ENCODE results near the gene FAR2. TPM values are rescaled to one million over a fixed set of nuclear protein-coding genes. Genes with fewer than 3 reads are reported as not detected.
"Not testable (repeated sequence)": the region's sequence is repeated elsewhere in the genome, so short reads cannot be mapped to it uniquely, and the experiment has no call there.

The FAR2 gene
- total RNA-seq (2014; rRNA removed; shearing (Covaris generic)): 16.1 and 16.2 TPM in 2 replicates

DNA sequence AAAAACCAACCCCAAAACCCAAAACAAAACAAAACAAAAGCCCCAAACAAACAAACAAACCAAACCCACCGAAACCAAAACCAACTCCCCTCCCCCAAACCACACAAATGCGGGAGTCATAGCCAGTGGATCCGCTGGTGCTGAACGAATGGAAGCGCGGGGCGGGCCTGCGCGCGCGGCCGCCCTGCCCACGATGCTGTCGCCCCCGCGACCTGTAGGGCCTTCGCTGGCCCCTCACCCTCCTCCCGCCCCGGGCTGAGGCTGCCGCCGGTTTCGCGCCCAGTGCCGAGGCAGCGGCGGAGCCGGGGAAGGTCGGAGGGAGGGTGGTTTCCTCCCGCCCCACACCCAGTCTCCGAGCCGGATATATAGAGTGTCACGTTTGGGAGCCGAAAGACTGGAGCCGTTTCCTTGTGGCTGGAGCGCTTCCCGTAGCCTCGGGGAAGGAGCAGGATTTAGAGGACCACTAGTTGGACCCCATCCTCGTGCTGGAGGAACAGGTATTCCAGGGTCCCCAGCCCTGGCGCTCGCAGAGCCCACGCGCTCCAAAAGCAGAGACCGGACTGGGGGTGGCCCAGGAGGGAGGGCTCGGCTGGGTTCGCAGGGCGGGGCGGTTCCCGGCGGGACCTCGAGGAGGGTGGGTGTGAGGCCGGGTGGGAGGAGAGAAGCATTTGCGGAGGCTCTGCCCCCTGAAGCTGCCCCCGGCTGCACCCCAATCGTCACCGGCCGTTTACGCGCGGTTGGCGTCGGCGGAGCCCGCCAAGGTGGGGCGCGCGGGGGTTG is at the start of gene FAR2:
TSS of gene FAR2 (plus strand) at position 368 of the 780 bp plus-strand sequence. CDS start 121,172 bp downstream, outside the sequence.
- peak; percentile 86 for DNase-seq
- peak within 1 kb of the TSS; percentile 68 for H3K4me3 ChIP-seq (ENCODE audit: insufficient read depth, low read depth, low read length)
- H3K36me3 ChIP-seq (replicated peaks; ENCODE audit: control insufficient read depth, insufficient read depth, low read length): no peaks in the 10 kb centered on the region
- H3K27me3 ChIP-seq (ENCODE audit: control insufficient read depth, insufficient read depth, low read length): peaks cover 11% of the 10 kb centered on the region

DNA sequence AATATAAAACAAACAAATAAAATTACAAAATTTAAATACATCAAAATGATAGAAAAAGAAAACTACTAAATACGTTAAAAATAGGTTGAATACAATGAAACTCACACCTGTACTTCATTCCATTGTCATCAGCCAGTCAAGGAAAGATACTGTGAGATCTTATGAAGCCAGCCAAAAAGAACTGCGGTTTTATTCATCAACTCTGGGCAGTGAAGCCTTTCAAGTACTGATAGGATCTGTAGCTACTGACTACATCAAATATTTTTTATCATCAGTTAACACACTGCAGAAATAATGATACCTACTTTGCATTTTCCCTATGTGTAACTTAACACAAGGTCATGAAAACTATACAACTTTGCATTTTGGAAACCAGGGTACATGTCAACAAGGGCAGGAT is 46.3 kb upstream of the FAR2 start:
- Histone ChIP-seq H3K27me3 (ENCODE audit: control insufficient read depth, insufficient read depth, low read length) (no peaks in the 10 kb centered on the region), H3K4me3 (ENCODE audit: insufficient read depth, low read depth, low read length) (no peak overlapping the region), H3K36me3 (replicated peaks; ENCODE audit: control insufficient read depth, insufficient read depth, low read length) (no peaks in the 10 kb centered on the region)
- no peak for DNase-seq

DNA sequence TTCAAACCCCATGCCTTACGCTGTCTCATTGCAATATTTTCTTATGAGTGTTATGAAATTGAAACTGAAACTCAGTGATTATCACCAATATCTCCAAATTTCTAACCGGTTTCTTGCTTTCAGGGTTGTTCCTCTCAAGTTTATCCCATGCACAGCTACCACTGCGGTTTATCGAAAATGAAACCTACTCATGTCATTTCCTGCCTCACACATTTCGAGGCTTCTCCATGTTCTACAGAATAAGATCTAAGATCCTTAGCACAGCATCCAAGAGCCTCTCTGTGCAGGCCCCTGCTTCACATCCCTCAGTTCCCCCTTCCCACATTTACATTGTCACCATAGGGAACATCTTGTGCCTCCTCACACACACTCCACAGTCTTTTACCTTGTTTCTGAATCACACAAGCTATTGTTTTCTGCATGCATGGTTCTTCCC is 45.5 kb upstream of the FAR2 start:
- Histone ChIP-seq H3K27me3 (ENCODE audit: control insufficient read depth, insufficient read depth, low read length) (no peaks in the 10 kb centered on the region), H3K36me3 (replicated peaks; ENCODE audit: control insufficient read depth, insufficient read depth, low read length) (no peaks in the 10 kb centered on the region), H3K4me3 (ENCODE audit: insufficient read depth, low read depth, low read length) (no peak overlapping the region)
- no peak for DNase-seq

DNA sequence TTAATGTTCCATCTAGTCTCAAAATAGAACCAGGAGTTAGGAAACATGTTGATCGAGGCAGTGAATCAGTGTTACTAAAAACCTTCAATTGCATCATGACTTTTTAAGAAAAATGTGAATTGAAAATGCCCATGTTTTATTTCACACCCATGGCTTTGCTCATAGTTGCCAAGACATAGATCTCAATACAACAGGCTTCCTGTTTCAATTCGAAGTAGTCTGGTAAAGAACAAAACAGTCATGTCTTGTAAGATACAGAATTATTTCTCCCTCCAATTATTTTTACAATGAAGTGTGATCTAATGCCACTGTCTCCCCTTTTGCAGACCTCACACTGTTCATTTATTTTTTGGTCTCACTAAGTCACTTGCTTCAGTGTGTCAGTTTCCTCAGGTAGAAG is 44.6 kb upstream of the FAR2 start:
- no peak for DNase-seq
- H3K27me3 ChIP-seq (ENCODE audit: control insufficient read depth, insufficient read depth, low read length): no peaks in the 10 kb centered on the region
- H3K4me3 ChIP-seq (ENCODE audit: insufficient read depth, low read depth, low read length): no peak overlapping the region
- H3K36me3 ChIP-seq (replicated peaks; ENCODE audit: control insufficient read depth, insufficient read depth, low read length): no peaks in the 10 kb centered on the region

DNA sequence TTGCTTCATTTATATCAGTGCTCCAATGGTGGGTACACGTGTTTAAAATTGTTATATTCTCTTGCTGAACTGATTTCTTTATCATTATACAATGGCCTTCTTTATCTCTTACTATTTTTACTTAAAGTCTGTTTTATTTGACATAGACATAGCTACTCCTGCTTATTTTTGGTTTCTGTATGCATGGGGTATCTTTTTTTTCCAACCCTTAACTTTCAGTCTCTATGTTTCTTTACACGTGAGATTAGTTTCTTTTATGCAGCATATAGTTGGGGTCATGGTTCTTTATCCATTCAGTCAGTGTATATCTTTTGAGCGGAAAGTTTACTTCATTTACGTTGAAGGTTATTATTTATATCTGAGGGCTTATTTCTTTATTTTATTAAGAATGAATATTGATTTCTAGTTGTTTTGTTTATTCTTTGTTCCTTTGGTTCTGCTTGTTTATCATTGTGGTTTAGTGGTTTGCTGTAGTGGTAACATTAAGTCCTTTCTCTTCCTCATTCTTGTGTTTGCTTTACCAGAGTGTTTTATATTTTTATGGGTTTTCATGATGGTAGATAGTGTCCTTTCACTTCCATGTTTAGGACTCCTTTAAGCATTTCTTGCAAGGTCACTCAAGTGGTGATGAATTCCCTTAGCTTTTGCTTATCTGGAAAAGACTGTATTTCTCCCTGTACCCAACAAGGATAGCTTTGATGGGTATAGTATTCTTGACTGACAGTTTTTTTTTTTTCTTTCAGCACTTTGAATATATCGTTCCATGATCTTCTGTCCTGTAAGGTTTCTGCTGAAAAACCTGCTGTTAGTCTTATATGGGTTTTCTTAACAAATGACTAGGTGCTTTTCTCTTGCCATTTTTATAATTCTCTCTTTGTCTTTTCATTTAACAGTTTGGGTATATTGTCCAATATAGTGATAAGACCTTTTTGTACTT is 38.3 kb upstream of the FAR2 start:
- Histone ChIP-seq H3K27me3 (ENCODE audit: control insufficient read depth, insufficient read depth, low read length) (no peaks in the 10 kb centered on the region), H3K4me3 (ENCODE audit: insufficient read depth, low read depth, low read length) (no peak overlapping the region), H3K36me3 (replicated peaks; ENCODE audit: control insufficient read depth, insufficient read depth, low read length) (no peaks in the 10 kb centered on the region)
- DNase-seq: no peak

DNA sequence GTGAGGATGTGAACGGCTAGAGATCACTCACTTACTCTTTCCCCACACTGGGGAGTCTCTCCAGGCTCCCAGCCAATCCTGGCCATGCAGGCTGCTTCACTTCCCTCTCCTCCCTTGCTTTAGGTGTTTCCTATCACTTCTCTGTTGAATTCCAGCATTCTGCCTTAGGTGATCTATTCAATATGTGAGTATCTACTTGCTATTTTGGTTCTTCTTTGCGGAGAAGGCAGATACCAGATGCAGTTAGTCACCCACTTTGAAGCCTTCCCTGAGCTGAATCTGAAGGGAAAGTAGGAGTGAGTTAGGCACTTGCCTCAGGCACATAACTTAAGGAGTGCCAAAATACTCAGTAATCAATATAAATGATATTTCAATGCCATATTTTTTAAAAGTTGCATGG is 36.0 kb upstream of the FAR2 start:
- Histone ChIP-seq H3K4me3 (ENCODE audit: insufficient read depth, low read depth, low read length) (no peak overlapping the region), H3K36me3 (replicated peaks; ENCODE audit: control insufficient read depth, insufficient read depth, low read length) (no peaks in the 10 kb centered on the region), H3K27me3 (ENCODE audit: control insufficient read depth, insufficient read depth, low read length) (no peaks in the 10 kb centered on the region)
- no peak for DNase-seq

DNA sequence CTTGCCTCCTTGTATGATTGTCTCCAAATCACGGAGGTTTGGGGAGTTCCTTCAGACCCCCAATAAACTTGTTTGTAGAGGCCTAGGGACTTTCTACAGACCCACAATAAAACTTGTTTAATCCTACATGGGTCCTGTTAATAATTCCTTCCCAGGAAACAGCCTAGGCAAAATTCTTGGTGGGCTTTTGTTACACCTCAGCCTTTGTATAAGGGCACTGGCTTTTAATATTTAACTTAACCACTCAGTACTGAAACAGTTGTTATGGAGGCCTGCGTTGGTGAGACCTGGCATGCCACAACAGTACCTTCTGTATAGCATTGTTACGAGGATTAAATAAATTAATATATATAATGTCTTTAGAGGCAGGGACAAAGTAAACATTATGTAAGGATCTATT is 32.7 kb upstream of the FAR2 start:
- Histone ChIP-seq H3K27me3 (ENCODE audit: control insufficient read depth, insufficient read depth, low read length) (no peaks in the 10 kb centered on the region), H3K4me3 (ENCODE audit: insufficient read depth, low read depth, low read length) (no peak overlapping the region), H3K36me3 (replicated peaks; ENCODE audit: control insufficient read depth, insufficient read depth, low read length) (no peaks in the 10 kb centered on the region)
- DNase-seq: no peak

DNA sequence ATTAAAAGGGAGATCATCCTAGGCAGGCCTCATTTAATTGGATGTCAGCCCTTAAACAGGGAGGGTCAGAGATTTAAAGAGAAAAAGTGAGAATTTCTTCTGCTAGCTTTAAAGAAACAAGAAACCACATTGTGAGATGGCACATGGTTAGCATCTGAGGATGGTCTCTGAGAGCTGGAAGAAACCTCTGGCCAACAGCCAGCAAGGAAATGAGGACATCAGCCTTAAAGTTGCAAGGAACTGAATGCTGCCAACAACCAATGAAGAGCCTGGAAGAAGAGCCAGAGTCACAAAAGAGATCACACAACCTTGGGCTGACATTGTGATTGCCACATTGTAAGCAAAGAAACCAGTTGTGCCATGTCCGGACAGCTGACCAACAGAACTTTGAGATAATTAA is 17.5 kb upstream of the FAR2 start:
- no peak for DNase-seq
- Histone ChIP-seq H3K4me3 (ENCODE audit: insufficient read depth, low read depth, low read length) (no peak overlapping the region), H3K36me3 (replicated peaks; ENCODE audit: control insufficient read depth, insufficient read depth, low read length) (no peaks in the 10 kb centered on the region), H3K27me3 (ENCODE audit: control insufficient read depth, insufficient read depth, low read length) (no peaks in the 10 kb centered on the region)

DNA sequence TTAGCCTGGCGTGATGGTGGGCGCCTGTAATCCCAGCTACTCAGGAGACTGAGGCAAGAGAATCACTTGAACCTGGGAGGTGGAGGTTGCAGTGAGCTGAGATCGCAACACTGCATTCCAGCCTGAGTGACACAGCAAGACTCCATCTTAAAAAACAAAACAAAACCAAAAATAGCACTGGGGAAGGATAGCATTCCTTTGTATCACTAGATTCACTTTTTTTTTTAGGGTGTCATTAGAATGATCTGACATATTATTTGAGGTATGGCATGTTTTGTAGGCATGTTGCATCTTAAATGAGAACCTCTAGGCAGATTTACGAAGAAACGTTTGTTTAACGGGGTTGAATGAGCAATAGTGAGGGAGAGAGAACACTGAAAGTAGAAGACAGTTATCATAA is 16.8 kb upstream of the FAR2 start:
- no peak overlapping the region for H3K4me3 ChIP-seq (ENCODE audit: insufficient read depth, low read depth, low read length)
- DNase-seq: no peak
- no peaks in the 10 kb centered on the region for H3K27me3 ChIP-seq (ENCODE audit: control insufficient read depth, insufficient read depth, low read length)
- no peaks in the 10 kb centered on the region for H3K36me3 ChIP-seq (replicated peaks; ENCODE audit: control insufficient read depth, insufficient read depth, low read length)

DNA sequence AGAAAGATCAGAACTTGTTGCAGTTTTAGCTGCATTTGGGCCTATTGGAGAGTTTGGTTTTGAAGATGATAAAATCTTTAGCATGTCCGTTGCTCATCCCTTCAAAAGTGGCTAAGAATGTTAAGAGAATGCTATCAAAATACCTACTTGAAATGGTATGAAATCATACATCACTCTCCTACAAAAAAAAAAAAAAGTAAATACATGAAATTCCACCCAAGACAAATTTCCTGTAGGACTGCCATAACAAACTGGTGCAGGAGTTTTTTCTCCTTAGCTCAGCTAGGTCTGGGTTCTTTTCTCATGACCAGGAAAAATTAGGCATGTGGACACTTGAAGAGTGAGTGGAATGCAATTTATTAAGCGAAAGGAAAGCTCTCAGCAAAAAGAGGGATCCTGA is 15.9 kb upstream of the FAR2 start:
- no peak overlapping the region for H3K4me3 ChIP-seq (ENCODE audit: insufficient read depth, low read depth, low read length)
- H3K27me3 ChIP-seq (ENCODE audit: control insufficient read depth, insufficient read depth, low read length): no peaks in the 10 kb centered on the region
- DNase-seq: no peak
- H3K36me3 ChIP-seq (replicated peaks; ENCODE audit: control insufficient read depth, insufficient read depth, low read length): no peaks in the 10 kb centered on the region

DNA sequence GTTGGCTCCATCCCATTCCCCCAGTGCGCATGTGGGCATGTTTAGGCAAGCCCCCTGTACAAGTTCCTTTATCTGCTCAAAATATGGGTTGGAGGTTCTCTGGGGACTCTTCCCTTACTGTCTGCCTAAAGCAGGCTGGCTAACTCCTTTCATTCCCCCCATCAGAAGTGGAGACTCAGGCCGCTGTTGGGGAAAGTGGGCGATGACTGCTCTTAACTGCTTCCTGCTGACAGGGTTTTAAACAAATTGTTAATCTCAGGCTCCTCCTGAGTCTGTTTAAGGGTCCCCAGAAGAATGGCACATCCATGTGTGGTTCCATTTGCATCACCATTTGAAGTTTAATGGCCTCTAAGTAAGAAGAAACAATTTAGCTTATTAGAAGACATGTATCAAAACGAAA is 15.4 kb upstream of the FAR2 start:
- no peaks in the 10 kb centered on the region for H3K27me3 ChIP-seq (ENCODE audit: control insufficient read depth, insufficient read depth, low read length)
- no peak for DNase-seq
- no peak overlapping the region for H3K4me3 ChIP-seq (ENCODE audit: insufficient read depth, low read depth, low read length)
- no peaks in the 10 kb centered on the region for H3K36me3 ChIP-seq (replicated peaks; ENCODE audit: control insufficient read depth, insufficient read depth, low read length)

DNA sequence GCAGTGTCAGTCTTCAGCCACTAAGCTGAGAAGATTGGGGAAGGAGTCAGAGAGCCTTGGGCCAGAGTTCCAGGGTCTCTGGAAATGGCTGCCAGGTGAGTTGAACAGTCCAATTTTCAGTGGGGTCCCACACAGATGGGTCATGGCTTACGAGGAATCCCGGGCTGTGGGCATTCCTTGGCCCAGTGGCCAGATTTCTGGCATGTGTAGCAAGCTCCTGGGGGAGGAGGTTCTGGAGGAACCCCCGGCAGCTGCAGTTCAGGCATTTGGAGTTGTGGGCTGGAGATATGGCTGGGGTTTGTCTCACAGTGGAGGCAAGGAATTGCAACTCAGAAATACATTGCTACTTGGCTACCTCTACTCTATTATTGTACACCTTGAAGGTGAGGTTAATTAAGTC is 10.8 kb upstream of the FAR2 start:
- not testable (repeated sequence) for H3K4me3 ChIP-seq (ENCODE audit: insufficient read depth, low read depth, low read length); H3K36me3 ChIP-seq (replicated peaks; ENCODE audit: control insufficient read depth, insufficient read depth, low read length); H3K27me3 ChIP-seq (ENCODE audit: control insufficient read depth, insufficient read depth, low read length); DNase-seq

DNA sequence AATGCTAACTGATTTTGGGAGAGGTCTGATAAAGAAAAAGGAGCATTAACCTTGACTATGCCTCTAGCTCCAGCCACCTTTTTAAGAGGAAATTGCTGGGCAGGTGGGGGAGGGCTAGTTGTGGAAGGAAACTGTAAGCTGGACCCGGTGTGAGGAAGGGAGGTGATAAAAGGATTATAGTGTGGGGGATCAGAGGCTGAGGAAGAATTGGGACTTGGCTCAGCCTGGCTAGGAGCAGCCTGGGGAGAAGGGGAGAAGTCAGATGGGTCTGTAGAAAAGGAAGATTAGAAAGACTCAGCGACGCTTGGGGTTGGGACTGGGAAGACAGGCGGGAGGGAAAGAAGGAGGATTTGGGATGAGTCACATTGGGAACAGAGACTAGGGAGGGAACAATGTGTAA is 10.2 kb upstream of the FAR2 start:
- H3K27me3 ChIP-seq (ENCODE audit: control insufficient read depth, insufficient read depth, low read length); H3K4me3 ChIP-seq (ENCODE audit: insufficient read depth, low read depth, low read length); DNase-seq; H3K36me3 ChIP-seq (replicated peaks; ENCODE audit: control insufficient read depth, insufficient read depth, low read length): not testable (repeated sequence)

DNA sequence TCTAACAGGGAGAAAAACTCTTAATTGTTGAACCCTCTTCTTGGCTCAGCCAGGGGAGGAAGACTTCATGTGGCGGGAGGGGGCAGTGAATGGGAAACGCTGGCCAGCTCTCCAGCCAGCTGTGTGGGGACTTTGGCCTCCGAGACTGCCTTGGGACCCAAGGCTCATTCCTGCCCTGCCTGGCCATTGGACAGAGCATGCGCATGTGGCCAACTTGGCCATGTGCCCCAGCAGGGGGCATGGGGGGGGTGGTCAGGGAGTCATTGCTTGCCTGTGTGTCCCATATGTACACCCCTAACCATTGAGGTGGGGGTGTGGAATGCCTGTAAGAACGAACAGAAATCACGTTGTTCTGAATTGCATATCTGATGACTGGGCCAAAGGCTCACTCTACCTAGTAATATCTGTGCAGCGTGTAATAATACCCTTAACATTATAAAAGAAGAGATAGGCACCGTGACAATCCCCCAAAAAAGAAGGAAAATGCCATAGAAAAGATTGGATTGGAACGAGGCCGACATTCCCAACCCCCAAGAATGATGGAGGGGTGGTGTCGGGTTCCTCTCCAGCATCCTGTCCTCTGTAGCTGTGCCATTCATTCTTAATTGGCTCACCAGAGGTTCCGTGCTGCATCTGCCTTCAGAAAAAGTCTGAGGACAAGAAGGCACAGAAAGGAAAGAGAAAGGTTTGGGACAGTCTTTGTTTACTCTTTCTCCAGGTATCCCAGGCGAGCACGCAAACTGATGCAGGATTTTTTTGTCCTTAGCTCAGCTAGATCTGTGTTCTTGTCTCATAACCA is 3.5 kb upstream of the FAR2 start:
- DNase-seq: peak; percentile 27
- Histone ChIP-seq H3K36me3 (replicated peaks; ENCODE audit: control insufficient read depth, insufficient read depth, low read length) (no peaks in the 10 kb centered on the region), H3K4me3 (ENCODE audit: insufficient read depth, low read depth, low read length) (no peak overlapping the region), H3K27me3 (ENCODE audit: control insufficient read depth, insufficient read depth, low read length) (peaks cover 11% of the 10 kb centered on the region)
